TTC549 (cell line): ENCODE data around the gene TMOD1.

Experiments
- FAIRE-seq: peaks from 2 replicates; lab custom pipeline; 2012; peaks lifted over from hg19 to GRCh38; lab: Jason Lieb, UNC

TMOD1 gene

GRCh38 chr9:97638666-97639065 is 137.2 kb downstream of the TMOD1 start:
- FAIRE-seq: no peak

- no peak for FAIRE-seq
Measured at GRCh38 chr9:97640325-97640724, 138.9 kb downstream of the TMOD1 start.

- FAIRE-seq: no peak
Measured at GRCh38 chr9:97645720-97646119, 144.3 kb downstream of the TMOD1 start.

- no peak for FAIRE-seq
Measured at GRCh38 chr9:97647996-97648395, 146.5 kb downstream of the TMOD1 start.
